GM19099 (cell line): ENCODE measurements around the gene SDK2.

Experiments
- POLR2A ChIP-seq: IDR thresholded peaks from 3 replicates; pipeline ENCODE4 v1.6.1; 2011; ENCODE audit warnings: low read depth; ENCODE audit not compliant: insufficient read length; ENCODE audit errors: extremely low read depth

The SDK2 gene

GRCh38 chr17:73305845-73306836, 338.1 kb downstream of the SDK2 start:
- no peak for TF ChIP-seq POLR2A

- no peak for TF ChIP-seq POLR2A
Observed at GRCh38 chr17:73304971-73305812, 339.1 kb downstream of the SDK2 start.

GRCh38 chr17:73304438-73304837, 339.8 kb downstream of the SDK2 start:
- no peak for TF ChIP-seq POLR2A

- no peak for TF ChIP-seq POLR2A
Observed at GRCh38 chr17:73302189-73302588, 342.1 kb downstream of the SDK2 start.

- TF ChIP-seq POLR2A = no peak
Observed at GRCh38 chr17:73301369-73301768, 342.9 kb downstream of the SDK2 start.

GRCh38 chr17:73300392-73300791, 343.9 kb downstream of the SDK2 start:
- no peak for TF ChIP-seq POLR2A

GRCh38 chr17:73297934-73298861, 346.0 kb downstream of the SDK2 start:
- TF ChIP-seq POLR2A = no peak

GRCh38 chr17:73293480-73293911, 350.7 kb downstream of the SDK2 start:
- TF ChIP-seq POLR2A = no peak

GRCh38 chr17:73293031-73293430, 351.2 kb downstream of the SDK2 start:
- no peak for TF ChIP-seq POLR2A

- no peak for TF ChIP-seq POLR2A
Observed at GRCh38 chr17:73292031-73292531, 352.2 kb downstream of the SDK2 start.

- TF ChIP-seq POLR2A = no peak
Observed at GRCh38 chr17:73291260-73291801, 352.9 kb downstream of the SDK2 start.

- TF ChIP-seq POLR2A = no peak
Observed at GRCh38 chr17:73290399-73291259, 353.6 kb downstream of the SDK2 start.
